ENCODE data around the gene CDC27. TPM values are rescaled to one million over a fixed set of nuclear protein-coding genes. Genes with fewer than 3 reads are reported as not detected.

The CDC27 gene
- total and polyA plus RNA-seq, 2 of the 4 experiments (the other 2 are of a cell fraction): 47.7 to 190 TPM

DNA sequence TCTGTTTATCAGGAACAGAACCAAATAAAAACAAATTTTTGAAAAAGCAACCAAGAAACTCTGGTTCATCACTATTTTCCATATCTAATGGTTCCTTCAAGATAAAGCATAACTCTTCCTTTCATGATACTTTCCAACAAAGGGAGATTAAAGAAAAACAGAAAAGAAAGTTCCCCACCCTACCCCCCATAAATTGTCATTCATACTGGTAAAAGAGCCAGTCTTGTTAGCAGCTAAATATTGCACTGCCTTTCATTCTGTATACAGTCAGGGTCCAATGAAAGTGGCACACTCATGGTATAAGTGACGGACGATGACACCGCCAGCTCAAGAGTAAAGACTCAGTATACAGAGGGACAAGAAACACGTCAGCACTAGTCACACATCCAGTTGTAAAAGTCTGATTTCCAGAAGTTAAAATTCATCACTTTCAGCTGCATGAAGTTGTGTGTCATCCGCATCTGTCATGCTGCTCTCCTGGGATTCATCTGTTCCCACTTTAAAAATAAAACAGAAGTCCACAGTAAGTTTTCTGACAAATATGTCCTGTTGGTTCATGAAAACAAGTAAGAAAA, 68.5 kb downstream of the CDC27 start:
- Histone ChIP-seq H2BK20ac (ENCODE audit: low read depth, low read length) (0 out of 2 replicates have a peak overlapping the region, but pooled peaks have one; percentile 1), H3K79me1 (ENCODE audit: low read depth in 1 of 2, low read length in 2 of 2) (peaks cover 5 to 19% of the 10 kb centered on the region in 2 experiments; a peak in 3 of 4 replicates), H4K5ac (ENCODE audit: low read depth, low read length) (peak overlapping the region; percentile 22; the same call in 1 of the 2 replicates), H3K4me2 (ENCODE audit: low read depth, low read length) (no peak overlapping the region; the same call in 1 of the 2 replicates), H2BK120ac (ENCODE audit: low read depth, low read length) (no peak overlapping the region), H3K4me1 (ENCODE audit: control insufficient read depth, insufficient read depth, low read length) (peaks cover 4% of the 10 kb centered on the region), H3K27ac (ENCODE audit: insufficient read depth, low read length) (no peak overlapping the region), H3K9me1 (ENCODE audit: insufficient read depth, low read length) (peaks cover 10% of the 10 kb centered on the region), H4K91ac (ENCODE audit: insufficient read depth, low read depth, low read length) (no peak overlapping the region), H3K14ac (replicated peaks; ENCODE audit: low read depth, low read length) (peak overlapping the region; percentile 71), H3K27me3 (ENCODE audit: control insufficient read depth, insufficient read depth, low read length) (no peaks in the 10 kb centered on the region), H3K4ac (ENCODE audit: low read depth, low read length) (peak overlapping the region; percentile 70; the same call in 1 of the 2 replicates), H3K9me3 (ENCODE audit: control insufficient read depth, insufficient read depth, low read length) (no peaks in the 10 kb centered on the region), H2BK15ac (ENCODE audit: low read depth, low read length) (no peak overlapping the region), H3K36me3 (ENCODE audit: control insufficient read depth, insufficient read depth, low read length) (peaks cover 22% of the 10 kb centered on the region), H3K23ac (ENCODE audit: low read depth, low read length) (peak overlapping the region; percentile 6; the same call in 1 of the 2 replicates), H3K56ac (ENCODE audit: extremely low read depth, insufficient read depth, low read length) (no peak overlapping the region), H2AK5ac (ENCODE audit: low read depth, low read length) (no peak overlapping the region), H4K8ac (ENCODE audit: low read depth in 2 of 2, low read length in 2 of 2) (0 out of 4 replicates have a peak overlapping the region, but pooled peaks of 1 of the 2 experiments have one; percentile 2), H4K20me1 (ENCODE audit: insufficient read depth, low read length) (peaks cover 13% of the 10 kb centered on the region; the same call in 1 of the 2 replicates), H3K4me3 (ENCODE audit: insufficient read depth, low read depth, low read length) (no peak overlapping the region), H2AK9ac (replicated peaks; ENCODE audit: low read depth, low read length, poor library complexity) (no peak overlapping the region), H2BK5ac (ENCODE audit: low read depth, low read length, poor library complexity, severe bottlenecking) (peak overlapping the region; percentile 86), H3K9ac (ENCODE audit: low read depth, low read length) (no peak overlapping the region), H3K18ac (ENCODE audit: low read depth, low read length) (no peak overlapping the region), H2AFZ (replicated peaks; ENCODE audit: low read length, poor library complexity) (no peak overlapping the region)
- BruUV-seq (replicated peaks): no TSS peak
- 71% methylated on average over 4 of the region's 5 CpGs; no CpG with 5 or more reads in 1 of the 2 experiments for WGBS, 2 experiments (ENCODE audit: extremely low coverage in 2 of 2, insufficient read length in 1 of 2)
- intact Hi-C loops (cut with micrococcal nuclease) (loop anchor here (5.0 kb wide), 1 partner anchor 178 kb away; no protein-coding TSS in a partner anchor), dilution Hi-C loops (cut with HindIII; ENCODE audit: low sequenced_read_pairs, unreplicated experiment) (no loop called here), in situ Hi-C loops (cut with MboI; ENCODE audit: low sequenced_read_pairs) (no loop called here)
- ATAC-seq (ENCODE audit: low read depth) (peak; percentile 38), DNase-seq (peak; percentile 77)
- POLR2A ChIA-PET (ENCODE audit: unreplicated experiment): no interaction called here
- CTCF ChIA-PET: no interaction called here
- TF ChIP-seq RCOR1 (IDR thresholded peaks at IDR 0.05; ENCODE audit: insufficient replicate concordance, low read length) (no peak), CEBPB (IDR thresholded peaks at IDR 0.05; ENCODE audit: low read depth, low read length) (no peak), RAD21 (IDR thresholded peaks at IDR 0.05; ENCODE audit: low read length) (no peak), MAFK (IDR thresholded peaks at IDR 0.05; ENCODE audit: low read depth, low read length) (no peak), CTCF (conservative IDR thresholded peaks at IDR 0.05; ENCODE audit: low read depth, low read length) (no peak), RFX5 (IDR thresholded peaks at IDR 0.05; ENCODE audit: low read depth, low read length) (no peak), BHLHE40 (IDR thresholded peaks at IDR 0.05; ENCODE audit: low read depth, low read length) (no peak; the same call in 1 of the 2 replicates), CHD1 (IDR thresholded peaks at IDR 0.05; ENCODE audit: low read depth, low read length) (no peak), FOS (IDR thresholded peaks at IDR 0.05; ENCODE audit: low read depth, low read length) (no peak), SMC3 (IDR thresholded peaks at IDR 0.05; ENCODE audit: low read depth, low read length) (no peak), POLR2A (IDR thresholded peaks at IDR 0.05; ENCODE audit: low read depth, low read length) (no peak), MXI1 (IDR thresholded peaks at IDR 0.05; ENCODE audit: borderline replicate concordance, low read depth, low read length) (no peak), MAZ (IDR thresholded peaks at IDR 0.05; ENCODE audit: borderline replicate concordance, low read depth, low read length) (no peak), NFE2L2 (IDR thresholded peaks at IDR 0.05; ENCODE audit: low read depth, low read length) (no peak)
- TF ChIP-seq, protein P1, sequence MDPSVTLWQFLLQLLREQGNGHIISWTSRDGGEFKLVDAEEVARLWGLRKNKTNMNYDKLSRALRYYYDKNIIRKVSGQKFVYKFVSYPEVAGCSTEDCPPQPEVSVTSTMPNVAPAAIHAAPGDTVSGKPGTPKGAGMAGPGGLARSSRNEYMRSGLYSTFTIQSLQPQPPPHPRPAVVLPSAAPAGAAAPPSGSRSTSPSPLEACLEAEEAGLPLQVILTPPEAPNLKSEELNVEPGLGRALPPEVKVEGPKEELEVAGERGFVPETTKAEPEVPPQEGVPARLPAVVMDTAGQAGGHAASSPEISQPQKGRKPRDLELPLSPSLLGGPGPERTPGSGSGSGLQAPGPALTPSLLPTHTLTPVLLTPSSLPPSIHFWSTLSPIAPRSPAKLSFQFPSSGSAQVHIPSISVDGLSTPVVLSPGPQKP (IDR thresholded peaks at IDR 0.05; ENCODE audit: borderline replicate concordance, low read depth, low read length): no peak
